C4-2B (cell line): Measurements from ENCODE around the gene TH.

Experiments used
- CTCF ChIP-seq: fragments of 450-650 bp; conservative IDR thresholded peaks from 2 replicates; pipeline ENCODE4 v1.5.1; 2017; ENCODE audit warnings: mild to moderate bottlenecking
- ZFX ChIP-seq: fragments of 450-650 bp; IDR thresholded peaks from 2 replicates; pipeline ENCODE4 v1.6.1; 2017

DNA sequence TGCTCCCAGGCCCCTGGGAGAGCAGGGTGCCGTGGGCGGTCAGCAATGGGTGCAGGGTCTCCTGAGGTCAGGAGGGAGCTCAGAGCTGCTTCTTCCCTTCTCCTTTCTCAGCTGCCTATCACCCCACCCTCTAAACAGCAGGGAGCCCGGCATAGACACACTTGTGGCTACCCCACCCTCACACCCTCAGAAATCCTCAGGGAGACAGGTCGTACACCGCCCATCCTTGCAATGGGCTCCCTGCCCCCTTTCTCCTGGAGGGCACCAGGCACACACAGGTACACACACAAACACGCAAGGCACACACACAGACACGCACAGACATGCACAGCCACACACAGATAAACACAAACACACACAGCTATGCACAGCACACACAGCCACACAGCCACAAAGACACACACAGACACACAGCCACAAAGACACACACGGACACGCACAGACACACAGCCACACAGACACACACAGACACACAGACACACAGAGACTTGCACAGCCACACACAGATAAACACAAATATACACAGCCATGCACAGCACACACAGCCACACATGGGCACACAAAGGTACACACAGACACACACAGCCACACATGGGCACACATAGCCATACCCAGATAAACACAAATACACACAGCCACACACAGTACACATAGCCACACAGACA lies 44.9 kb upstream of the TH start:
- TF ChIP-seq CTCF (no peak), ZFX (no peak)
